Epithelial cell of esophagus (primary cell): Measurements from ENCODE around the gene RREB1.

Experiments used
- DNase-seq: peaks from one replicate; pipeline ENCODE4 v3.0.0; 2010; ENCODE audit warnings: low read depth
- H3K4me3 ChIP-seq: 2 replicates; pipeline ENCODE4 v1.5.1; 2011; ENCODE audit warnings: mild to moderate bottlenecking, low read length, control low read depth
- TF ChIP-seq, protein P1 (sequence below): IDR thresholded peaks from 2 replicates; pipeline ENCODE4 v1.5.1; 2011; ENCODE audit warnings: low read depth, mild to moderate bottlenecking, low read length, control low read depth, inconsistent platforms; ENCODE audit not compliant: insufficient read depth; ENCODE audit errors: missing control alignments

The RREB1 gene

GRCh38 chr6:7165002-7165889 lies 57.5 kb downstream of the RREB1 start:
- TF ChIP-seq, protein P1, sequence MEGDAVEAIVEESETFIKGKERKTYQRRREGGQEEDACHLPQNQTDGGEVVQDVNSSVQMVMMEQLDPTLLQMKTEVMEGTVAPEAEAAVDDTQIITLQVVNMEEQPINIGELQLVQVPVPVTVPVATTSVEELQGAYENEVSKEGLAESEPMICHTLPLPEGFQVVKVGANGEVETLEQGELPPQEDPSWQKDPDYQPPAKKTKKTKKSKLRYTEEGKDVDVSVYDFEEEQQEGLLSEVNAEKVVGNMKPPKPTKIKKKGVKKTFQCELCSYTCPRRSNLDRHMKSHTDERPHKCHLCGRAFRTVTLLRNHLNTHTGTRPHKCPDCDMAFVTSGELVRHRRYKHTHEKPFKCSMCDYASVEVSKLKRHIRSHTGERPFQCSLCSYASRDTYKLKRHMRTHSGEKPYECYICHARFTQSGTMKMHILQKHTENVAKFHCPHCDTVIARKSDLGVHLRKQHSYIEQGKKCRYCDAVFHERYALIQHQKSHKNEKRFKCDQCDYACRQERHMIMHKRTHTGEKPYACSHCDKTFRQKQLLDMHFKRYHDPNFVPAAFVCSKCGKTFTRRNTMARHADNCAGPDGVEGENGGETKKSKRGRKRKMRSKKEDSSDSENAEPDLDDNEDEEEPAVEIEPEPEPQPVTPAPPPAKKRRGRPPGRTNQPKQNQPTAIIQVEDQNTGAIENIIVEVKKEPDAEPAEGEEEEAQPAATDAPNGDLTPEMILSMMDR, result no peak
- no peak for DNase-seq
- no peak overlapping the region for H3K4me3 ChIP-seq

- TF ChIP-seq, protein P1, result no peak
- no peak overlapping the region for H3K4me3 ChIP-seq
- no peak for DNase-seq
Measured at GRCh38 chr6:7165890-7166267, 58.1 kb downstream of the RREB1 start.

DNA sequence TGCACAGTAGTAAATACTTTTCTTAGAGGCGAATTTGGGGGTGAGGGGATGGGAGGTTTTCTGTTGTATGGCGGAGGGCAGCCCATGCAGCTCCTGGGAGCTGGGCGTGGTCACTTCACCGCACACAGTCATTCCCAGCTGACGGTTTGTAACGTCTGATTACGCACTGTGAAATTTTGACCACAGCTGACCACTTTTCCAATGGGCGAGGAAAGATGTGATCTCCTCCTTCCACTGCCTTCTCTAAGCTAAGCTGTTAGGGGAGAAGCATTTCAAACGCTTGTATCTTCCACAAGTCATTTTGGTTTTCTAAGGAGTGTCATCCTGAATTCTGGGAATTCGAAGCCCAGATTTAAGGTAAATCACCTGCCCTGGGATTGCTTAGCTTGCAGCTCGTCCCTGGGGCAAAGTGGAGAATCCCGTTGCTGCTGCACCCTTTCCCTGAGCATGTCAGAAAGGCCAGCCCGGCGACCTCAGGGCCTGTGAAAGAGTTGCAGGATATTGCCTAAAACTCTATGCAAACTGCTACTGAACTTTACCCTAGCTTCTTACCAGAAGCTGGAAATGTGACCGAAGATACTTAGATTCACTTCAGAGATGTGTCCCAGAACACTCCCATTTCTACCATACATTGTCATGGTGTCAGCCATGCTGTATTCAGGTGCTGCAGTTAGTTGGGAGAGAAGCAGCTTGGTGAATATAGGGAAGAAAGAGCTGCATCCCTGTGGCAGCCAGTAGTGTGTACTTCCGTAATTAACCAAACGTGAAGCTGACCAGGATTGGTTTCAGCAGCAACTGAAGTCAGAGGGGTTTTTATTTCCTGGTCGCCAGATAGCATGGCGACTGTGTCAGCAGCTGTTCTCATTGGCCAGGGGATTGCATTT lies 58.9 kb downstream of the RREB1 start:
- no peak for DNase-seq
- no peak overlapping the region for H3K4me3 ChIP-seq
- TF ChIP-seq, protein P1, result no peak

DNA sequence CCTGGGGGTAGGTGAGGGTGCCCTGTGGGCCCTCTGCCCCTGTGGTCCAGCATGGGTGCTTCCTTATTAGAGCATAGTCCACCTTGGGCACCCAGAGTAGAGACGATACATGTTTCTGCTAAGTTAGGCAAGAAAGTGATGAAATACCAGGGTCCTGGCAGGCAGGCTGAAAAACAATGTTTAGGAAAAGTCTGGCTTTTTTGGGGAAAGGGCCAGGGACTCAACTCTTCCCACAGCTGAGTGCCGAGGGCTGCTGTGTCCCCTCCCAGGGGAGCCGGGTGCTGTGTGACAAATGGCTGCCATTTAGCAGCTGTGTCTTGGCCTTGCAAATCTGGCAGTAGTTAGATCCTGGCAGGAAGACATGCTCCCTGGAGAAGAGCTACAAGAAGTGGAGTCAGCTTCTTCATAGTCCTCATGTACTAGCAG lies 61.5 kb downstream of the RREB1 start:
- TF ChIP-seq, protein P1, result no peak
- no peak for DNase-seq
- H3K4me3 ChIP-seq, result no peak overlapping the region

GRCh38 chr6:7170117-7170732 lies 62.5 kb downstream of the RREB1 start:
- no peak for DNase-seq
- TF ChIP-seq, protein P1, result no peak
- no peak overlapping the region for H3K4me3 ChIP-seq

DNA sequence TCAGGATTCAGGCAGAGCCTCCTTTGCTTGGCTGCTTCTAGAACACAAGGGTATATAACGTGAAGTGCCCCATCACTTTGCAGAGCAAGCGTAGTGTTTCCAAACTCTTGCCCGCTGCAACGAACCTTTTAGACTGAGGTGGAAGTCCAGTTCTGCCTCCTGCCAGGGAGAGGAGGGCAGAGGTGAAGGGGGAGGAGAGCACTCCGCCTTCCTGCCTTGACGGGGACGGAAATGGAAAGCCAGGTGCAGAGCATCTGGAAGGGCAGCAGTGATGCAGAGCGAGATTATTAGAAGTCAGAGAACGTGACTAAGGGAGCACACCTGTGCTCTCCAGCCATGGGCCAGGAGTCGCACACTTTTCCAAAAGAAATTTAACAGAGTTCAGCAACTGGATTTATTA lies 63.4 kb downstream of the RREB1 start:
- TF ChIP-seq, protein P1, result no peak
- no peak for DNase-seq
- no peak overlapping the region for H3K4me3 ChIP-seq
